ENCODE data around the gene TMC3. TPM values are rescaled to one million over a fixed set of nuclear protein-coding genes. Genes with fewer than 3 reads are reported as not detected.

TMC3 gene
- total RNA-seq, 1 donor from 2014 or later = not detected

- DNase-seq (ENCODE audit: low read depth) = no peak
- Histone ChIP-seq H3K4me3 (ENCODE audit: low read depth, low read length) (peak overlapping the region; percentile 73), H3K27me3 (ENCODE audit: control insufficient read depth, insufficient read depth, low read length) (no peaks in the 10 kb centered on the region), H3K36me3 (ENCODE audit: control insufficient read depth, insufficient read depth, low read length) (no peaks in the 10 kb centered on the region)
- TF ChIP-seq, protein P1, sequence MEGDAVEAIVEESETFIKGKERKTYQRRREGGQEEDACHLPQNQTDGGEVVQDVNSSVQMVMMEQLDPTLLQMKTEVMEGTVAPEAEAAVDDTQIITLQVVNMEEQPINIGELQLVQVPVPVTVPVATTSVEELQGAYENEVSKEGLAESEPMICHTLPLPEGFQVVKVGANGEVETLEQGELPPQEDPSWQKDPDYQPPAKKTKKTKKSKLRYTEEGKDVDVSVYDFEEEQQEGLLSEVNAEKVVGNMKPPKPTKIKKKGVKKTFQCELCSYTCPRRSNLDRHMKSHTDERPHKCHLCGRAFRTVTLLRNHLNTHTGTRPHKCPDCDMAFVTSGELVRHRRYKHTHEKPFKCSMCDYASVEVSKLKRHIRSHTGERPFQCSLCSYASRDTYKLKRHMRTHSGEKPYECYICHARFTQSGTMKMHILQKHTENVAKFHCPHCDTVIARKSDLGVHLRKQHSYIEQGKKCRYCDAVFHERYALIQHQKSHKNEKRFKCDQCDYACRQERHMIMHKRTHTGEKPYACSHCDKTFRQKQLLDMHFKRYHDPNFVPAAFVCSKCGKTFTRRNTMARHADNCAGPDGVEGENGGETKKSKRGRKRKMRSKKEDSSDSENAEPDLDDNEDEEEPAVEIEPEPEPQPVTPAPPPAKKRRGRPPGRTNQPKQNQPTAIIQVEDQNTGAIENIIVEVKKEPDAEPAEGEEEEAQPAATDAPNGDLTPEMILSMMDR (IDR thresholded peaks at IDR 0.05; ENCODE audit: insufficient read depth, low read length, poor library complexity, severe bottlenecking) = no peak
Observed at GRCh38 chr15:81323559-81323943, 50.5 kb downstream of the TMC3 start.

- Histone ChIP-seq H3K27me3 (ENCODE audit: control insufficient read depth, insufficient read depth, low read length) (no peaks in the 10 kb centered on the region), H3K4me3 (ENCODE audit: low read depth, low read length) (no peak overlapping the region), H3K36me3 (ENCODE audit: control insufficient read depth, insufficient read depth, low read length) (no peaks in the 10 kb centered on the region)
- TF ChIP-seq, protein P1 (IDR thresholded peaks at IDR 0.05; ENCODE audit: insufficient read depth, low read length, poor library complexity, severe bottlenecking) = no peak
- no peak for DNase-seq (ENCODE audit: low read depth)
Observed at GRCh38 chr15:81322676-81323253, 51.2 kb downstream of the TMC3 start.

DNA sequence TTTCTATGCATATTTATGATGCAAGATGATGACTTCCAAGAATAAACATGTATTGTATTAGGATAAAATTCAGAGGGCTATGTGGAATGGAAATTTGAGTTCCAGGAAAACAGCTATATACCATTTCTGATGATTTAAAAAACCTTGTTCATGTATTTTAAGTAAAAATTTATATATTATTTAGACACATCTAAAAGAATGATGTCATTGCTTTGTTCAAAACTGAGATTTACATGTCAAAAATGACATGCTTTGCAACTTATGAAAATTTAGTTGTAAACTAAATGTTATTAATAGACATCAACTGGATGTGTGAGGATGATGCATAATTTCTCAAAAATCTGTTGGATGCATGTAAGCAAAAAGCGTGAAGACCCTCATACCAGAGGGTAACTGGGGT, 52.3 kb downstream of the TMC3 start:
- TF ChIP-seq, protein P1 (IDR thresholded peaks at IDR 0.05; ENCODE audit: insufficient read depth, low read length, poor library complexity, severe bottlenecking) = no peak
- DNase-seq (ENCODE audit: low read depth) = no peak
- Histone ChIP-seq H3K36me3 (ENCODE audit: control insufficient read depth, insufficient read depth, low read length) (no peaks in the 10 kb centered on the region), H3K27me3 (ENCODE audit: control insufficient read depth, insufficient read depth, low read length) (no peaks in the 10 kb centered on the region), H3K4me3 (ENCODE audit: low read depth, low read length) (no peak overlapping the region)

DNA sequence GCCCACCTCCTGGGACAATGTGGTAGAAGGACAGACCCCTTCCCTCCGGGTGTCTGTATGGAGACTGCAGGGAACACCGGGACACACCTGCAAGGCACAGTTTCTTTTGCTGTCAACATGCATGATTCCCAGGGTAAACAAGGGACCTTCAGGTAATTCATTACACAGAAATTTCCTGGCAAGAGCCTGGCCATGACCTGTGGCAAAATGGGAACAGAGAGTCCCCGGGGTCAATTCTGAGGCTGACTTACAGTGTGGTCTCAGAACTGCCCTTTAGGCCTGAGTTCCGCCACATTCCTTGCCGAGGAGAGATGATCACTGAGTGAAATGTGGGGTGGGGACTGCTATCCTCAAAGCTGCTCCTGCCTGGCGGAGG, 56.4 kb downstream of the TMC3 start:
- TF ChIP-seq, protein P1 (IDR thresholded peaks at IDR 0.05; ENCODE audit: insufficient read depth, low read length, poor library complexity, severe bottlenecking) = no peak
- H3K27me3 ChIP-seq (ENCODE audit: control insufficient read depth, insufficient read depth, low read length) = no peaks in the 10 kb centered on the region
- H3K36me3 ChIP-seq (ENCODE audit: control insufficient read depth, insufficient read depth, low read length) = no peaks in the 10 kb centered on the region
- no peak overlapping the region for H3K4me3 ChIP-seq (ENCODE audit: low read depth, low read length)
- DNase-seq (ENCODE audit: low read depth) = no peak

DNA sequence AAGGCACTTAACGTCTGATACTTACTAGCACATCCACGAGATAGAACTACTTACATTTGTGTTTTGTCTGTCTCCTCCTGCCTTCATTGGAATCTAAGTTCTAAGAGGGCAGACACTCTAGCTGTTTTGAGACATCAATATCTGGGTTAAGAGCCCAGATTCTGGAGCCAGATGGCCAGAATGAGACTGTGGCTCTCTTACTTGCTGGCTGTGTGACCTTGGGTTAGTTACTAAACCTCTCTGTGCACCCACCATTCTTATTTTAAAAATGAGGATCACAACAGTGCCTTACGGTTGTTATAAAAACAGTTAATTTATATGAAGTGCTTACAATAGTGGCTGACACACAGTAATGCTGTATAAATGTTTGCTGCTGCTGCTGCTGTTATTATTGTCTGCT, 57.7 kb downstream of the TMC3 start:
- no peak for DNase-seq (ENCODE audit: low read depth)
- no peak overlapping the region for H3K4me3 ChIP-seq (ENCODE audit: low read depth, low read length)
- H3K36me3 ChIP-seq (ENCODE audit: control insufficient read depth, insufficient read depth, low read length) = no peaks in the 10 kb centered on the region
- TF ChIP-seq, protein P1 (IDR thresholded peaks at IDR 0.05; ENCODE audit: insufficient read depth, low read length, poor library complexity, severe bottlenecking) = no peak
- no peaks in the 10 kb centered on the region for H3K27me3 ChIP-seq (ENCODE audit: control insufficient read depth, insufficient read depth, low read length)

DNA sequence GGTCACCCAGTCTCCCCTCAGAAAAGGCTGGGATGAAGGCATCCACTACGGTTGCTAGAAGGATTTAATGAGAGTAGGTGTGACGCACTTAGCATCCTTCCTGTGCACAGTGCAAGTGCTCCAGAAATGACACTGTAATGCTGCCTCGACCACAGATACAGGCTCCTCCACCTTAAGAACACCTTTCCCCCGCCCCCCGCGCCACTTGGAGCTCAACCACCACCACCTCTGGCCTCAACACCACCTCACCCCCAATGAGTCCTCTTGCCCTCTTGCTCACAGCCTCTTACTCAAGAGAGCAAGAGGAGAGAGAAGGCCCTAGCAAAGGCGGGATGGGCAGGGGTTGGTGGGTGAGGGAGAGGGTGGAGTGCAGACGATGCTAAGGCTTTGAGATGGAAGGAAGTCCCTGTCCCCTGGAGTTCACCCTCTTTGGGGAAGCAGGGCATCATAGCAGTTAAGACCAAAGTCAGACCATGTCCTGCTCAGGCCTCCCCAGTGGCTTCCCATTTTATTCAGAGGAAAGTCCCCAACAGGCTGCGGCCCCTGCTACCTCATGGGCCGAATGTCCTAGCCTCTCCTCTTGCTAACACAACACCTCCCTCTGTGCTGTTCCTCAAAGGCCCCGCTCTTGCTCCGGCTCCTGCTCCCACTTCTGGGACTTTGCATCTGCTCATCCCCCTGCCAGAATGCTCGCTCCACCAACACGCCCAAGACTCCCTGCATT, 58.4 kb downstream of the TMC3 start:
- no peak for DNase-seq (ENCODE audit: low read depth)
- TF ChIP-seq, protein P1 (IDR thresholded peaks at IDR 0.05; ENCODE audit: insufficient read depth, low read length, poor library complexity, severe bottlenecking) = no peak
- Histone ChIP-seq H3K4me3 (ENCODE audit: low read depth, low read length) (no peak overlapping the region), H3K27me3 (ENCODE audit: control insufficient read depth, insufficient read depth, low read length) (no peaks in the 10 kb centered on the region), H3K36me3 (ENCODE audit: control insufficient read depth, insufficient read depth, low read length) (no peaks in the 10 kb centered on the region)

Measured in kidney epithelial cell (primary cell).